ENCODE results near the gene XXYLT1. TPM values are rescaled to one million over a fixed set of nuclear protein-coding genes. Genes with fewer than 3 reads are reported as not detected.

The XXYLT1 gene
- total RNA-seq, 4 donors from 2014 or later: 9.6 to 17.7 (median 13.2) TPM

DNA sequence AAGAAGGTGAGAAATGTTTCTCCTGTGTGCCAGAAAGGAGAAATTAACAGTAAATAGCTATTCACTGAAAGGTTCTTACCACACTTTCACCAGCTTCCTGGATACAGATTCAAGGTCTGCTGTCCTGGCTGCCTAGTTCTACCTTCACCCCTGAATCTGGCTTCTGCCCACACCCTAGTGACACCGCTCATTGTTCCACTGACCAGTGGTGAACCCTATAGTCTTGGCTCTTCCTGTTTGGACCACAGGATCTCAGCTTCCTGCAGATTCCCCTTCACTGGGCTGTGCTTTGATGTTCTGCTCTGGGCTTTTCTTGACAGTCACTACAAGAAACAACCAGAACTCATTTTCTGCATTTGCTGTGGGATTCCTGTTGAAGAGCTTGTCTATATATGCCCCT is 250.0 kb downstream of the XXYLT1 start:
- peaks cover 0 to 5% (median 0%) of the 10 kb centered on the region in 4 donors for H3K9me3 ChIP-seq
- no peaks in the 10 kb centered on the region for H3K4me1 ChIP-seq
- no peak overlapping the region for H3K27ac ChIP-seq
- peaks cover 0 to 9% of the 10 kb centered on the region in 2 donors for H3K27me3 ChIP-seq
- H3K4me3 ChIP-seq: no peak overlapping the region
- WGBS, 2 donors: 73 to 100% methylated on average over 1 of the region's 1 CpG
- DNase-seq (ENCODE audit: low spot score in 2 of 2): no peak
- TF ChIP-seq POLR2A (IDR thresholded peaks at IDR 0.05) (no peak), EP300 (IDR thresholded peaks at IDR 0.05) (peak in 1 of 2 donors; percentile 24)
- TF ChIP-seq, protein P1, sequence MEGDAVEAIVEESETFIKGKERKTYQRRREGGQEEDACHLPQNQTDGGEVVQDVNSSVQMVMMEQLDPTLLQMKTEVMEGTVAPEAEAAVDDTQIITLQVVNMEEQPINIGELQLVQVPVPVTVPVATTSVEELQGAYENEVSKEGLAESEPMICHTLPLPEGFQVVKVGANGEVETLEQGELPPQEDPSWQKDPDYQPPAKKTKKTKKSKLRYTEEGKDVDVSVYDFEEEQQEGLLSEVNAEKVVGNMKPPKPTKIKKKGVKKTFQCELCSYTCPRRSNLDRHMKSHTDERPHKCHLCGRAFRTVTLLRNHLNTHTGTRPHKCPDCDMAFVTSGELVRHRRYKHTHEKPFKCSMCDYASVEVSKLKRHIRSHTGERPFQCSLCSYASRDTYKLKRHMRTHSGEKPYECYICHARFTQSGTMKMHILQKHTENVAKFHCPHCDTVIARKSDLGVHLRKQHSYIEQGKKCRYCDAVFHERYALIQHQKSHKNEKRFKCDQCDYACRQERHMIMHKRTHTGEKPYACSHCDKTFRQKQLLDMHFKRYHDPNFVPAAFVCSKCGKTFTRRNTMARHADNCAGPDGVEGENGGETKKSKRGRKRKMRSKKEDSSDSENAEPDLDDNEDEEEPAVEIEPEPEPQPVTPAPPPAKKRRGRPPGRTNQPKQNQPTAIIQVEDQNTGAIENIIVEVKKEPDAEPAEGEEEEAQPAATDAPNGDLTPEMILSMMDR (IDR thresholded peaks at IDR 0.05): no peak
- no peaks in the 10 kb centered on the region for H3K36me3 ChIP-seq

- Histone ChIP-seq H3K27ac (no peak overlapping the region), H3K36me3 (no peaks in the 10 kb centered on the region), H3K9me3 (peaks cover 0 to 5% (median 0%) of the 10 kb centered on the region in 4 donors), H3K4me1 (no peaks in the 10 kb centered on the region), H3K4me3 (no peak overlapping the region), H3K27me3 (peaks cover 0 to 9% of the 10 kb centered on the region in 2 donors)
- DNase-seq (ENCODE audit: low spot score in 2 of 2): no peak
- TF ChIP-seq POLR2A (IDR thresholded peaks at IDR 0.05) (no peak), EP300 (IDR thresholded peaks at IDR 0.05) (no peak)
- TF ChIP-seq, protein P1 (IDR thresholded peaks at IDR 0.05): no peak
- 84 to 86% methylated on average over 4 of the region's 4 CpGs for WGBS, 2 donors
Observed at GRCh38 chr3:195020185-195020584, 250.8 kb downstream of the XXYLT1 start.

GRCh38 chr3:195019335-195019734 is 251.6 kb downstream of the XXYLT1 start:
- Histone ChIP-seq H3K9me3 (peaks cover 0 to 5% (median 0%) of the 10 kb centered on the region in 4 donors), H3K36me3 (no peaks in the 10 kb centered on the region), H3K27ac (no peak overlapping the region), H3K27me3 (peaks cover 0 to 9% of the 10 kb centered on the region in 2 donors), H3K4me1 (no peaks in the 10 kb centered on the region), H3K4me3 (no peak overlapping the region)
- no peak for DNase-seq (ENCODE audit: low spot score in 2 of 2)
- 65 to 76% methylated on average over 6 of the region's 6 CpGs for WGBS, 2 donors
- no peak for TF ChIP-seq POLR2A (IDR thresholded peaks at IDR 0.05)
- TF ChIP-seq, protein P1 (IDR thresholded peaks at IDR 0.05): no peak
- no peak for TF ChIP-seq EP300 (IDR thresholded peaks at IDR 0.05)

Small RNA genes within 50 kb of the gene (small RNA-seq; reads per million reads assigned to genes)
- not detected for gene MIR3137
- gene RN7SL36P: not detected
- not detected for gene RNU6-25P

Other genes with a start within 250 kb of the XXYLT1 start
- gene ACAP2, start 171.9 kb upstream of the XXYLT1 start, total RNA-seq: 10 to 100 TPM; 53.5 to 69.8 (median 62.5) TPM

Data from tibial nerve (tissue), 4 donors.